T-cell (primary cell): ENCODE measurements around the gene STON2. TPM values are rescaled to one million over a fixed set of nuclear protein-coding genes. Genes with fewer than 3 reads are reported as not detected.

Experiments used
- ATAC-seq, 4 experiments: fragments of 200-7000 bp in 3 of 4; fragments of 150-1000 bp in 1 of 4; cut with Tn5 transposase; replicated peaks in 1 of 4; 1 replicate in 3 of 4; 2 replicates in 1 of 4; pipeline ENCODE4 v1.10.0; 2021; ENCODE audit warnings: moderate library complexity in 3 of 4, mild to moderate bottlenecking in 2 of 4, moderate number of reproducible peaks in 1 of 4
- CTCF ChIA-PET, 2 donors: fragments of 300-600 bp; sonication (Branson Sonifier 250); formaldehyde crosslinking; loops; one replicate each; lab custom pipeline; 2022; ENCODE audit warnings: antibody characterized with exemption in 2 of 2; lab: Charles Lee
- POLR2A ChIA-PET, 2 donors: fragments of 300-600 bp; sonication (Branson Sonifier 250); formaldehyde crosslinking; loops; one replicate each; lab custom pipeline; 2022; ENCODE audit warnings: antibody characterized with exemption in 2 of 2; lab: Charles Lee
- DNase-seq, 35 experiments: peaks; one replicate each; pipeline versions ENCODE4 v3.0.0 to v3.0.0-alpha.2; 2013 to 2023
- H3K27ac ChIP-seq: one replicate; pipeline ENCODE4 v1.5.1; 2013; ENCODE audit warnings: low read length
- H3K27me3 ChIP-seq, 2 experiments: replicated peaks in 1 of 2; 1 replicate in 1 of 2; 2 replicates in 1 of 2; pipeline versions ENCODE4 v1.6.1 to v1.7.0; 2013; ENCODE audit warnings: low read length in 1 of 2, mixed read lengths in 1 of 2; ENCODE audit not compliant: control insufficient read depth in 2 of 2, insufficient read depth in 2 of 2; ENCODE audit errors: extremely low read depth in 1 of 2
- H3K36me3 ChIP-seq, 2 donors: 1 replicate in 1 of 2; 2 replicates in 1 of 2; pipeline versions ENCODE4 v1.6.1 to v1.7.0; 2013; ENCODE audit warnings: low read length in 1 of 2; ENCODE audit not compliant: control insufficient read depth in 2 of 2, insufficient read depth in 1 of 2; ENCODE audit errors: extremely low read depth in 1 of 2
- H3K4me1 ChIP-seq, 2 experiments: 1 replicate in 1 of 2; 2 replicates in 1 of 2; pipeline versions ENCODE4 v1.6.1 to v1.7.0; 2013; ENCODE audit warnings: low read length in 2 of 2, mixed read lengths in 1 of 2; ENCODE audit not compliant: insufficient read depth in 2 of 2, control insufficient read depth in 1 of 2; ENCODE audit errors: extremely low read depth in 1 of 2
- H3K4me3 ChIP-seq, 2 donors: 1 replicate in 1 of 2; 2 replicates in 1 of 2; pipeline versions ENCODE4 v1.5.1 to v1.7.0; 2013; ENCODE audit warnings: mild to moderate bottlenecking in 2 of 2, low read length in 1 of 2, moderate library complexity in 1 of 2; ENCODE audit not compliant: control insufficient read depth in 1 of 2; ENCODE audit errors: extremely low read depth in 1 of 2
- H3K9me3 ChIP-seq: 2 replicates; pipeline ENCODE4 v1.7.0; 2013
- H3K27ac Mint-ChIP-seq, 2 donors: one replicate each; pipeline ENCODE4 v1.8.0; 2020 to 2021; ENCODE audit warnings: mild to moderate bottlenecking in 2 of 2, mixed read lengths in 2 of 2
- H3K27me3 Mint-ChIP-seq, 2 donors: one replicate each; pipeline ENCODE4 v1.8.0; 2021 to 2022; ENCODE audit warnings: mixed read lengths in 2 of 2
- H3K36me3 Mint-ChIP-seq: one replicate; pipeline ENCODE4 v1.8.0; 2021; ENCODE audit warnings: mixed read lengths
- H3K4me1 Mint-ChIP-seq, 3 donors: one replicate each; pipeline ENCODE4 v1.8.0; 2020 to 2022; ENCODE audit warnings: mixed read lengths in 3 of 3, mild to moderate bottlenecking in 1 of 3
- H3K4me3 Mint-ChIP-seq, 3 donors: one replicate each; pipeline ENCODE4 v1.8.0; 2020 to 2022; ENCODE audit warnings: mild to moderate bottlenecking in 3 of 3, mixed read lengths in 3 of 3, moderate library complexity in 3 of 3
- H3K9me3 Mint-ChIP-seq, 3 donors: one replicate each; pipeline ENCODE4 v1.8.0; 2020 to 2022; ENCODE audit warnings: mixed read lengths in 3 of 3
- WGBS: methylation state at CpG from one replicate; pipeline ENCODE4 v1.1.5; 2013; ENCODE audit warnings: missing lambda C conversion rate; ENCODE audit not compliant: insufficient coverage; 5-methylcytosine and 5-hydroxymethylcytosine counted together
- total RNA-seq, 35 experiments: library from RNA in 6 of 35; stranded (reverse) in 6 of 35; fragments of 120-200 nt in 1 of 35; gene quantifications; one replicate each; pipeline versions ENCODE4 v1.2.1 to v1.2.4 and lab custom pipeline; 2013 to 2026

The STON2 gene
- total RNA-seq, 5 donors from 2014 or later (not counting 1 experiment from before 2014, with no cell fraction given): 0.22 to 1.8 (median 0.40) TPM

GRCh38 chr14:81441626-81442134 lies 41.6 kb upstream of the STON2 start:
- WGBS: no CpG with 5 or more reads among the region's 5 CpGs
- peaks cover 6 to 9% (median 8%) of the 10 kb centered on the region in 3 donors for H3K4me1 Mint-ChIP-seq
- CTCF ChIA-PET: no interaction called here
- Histone ChIP-seq H3K27me3 (peaks cover 4 to 17% of the 10 kb centered on the region in 2 experiments), H3K27ac (no peak overlapping the region), H3K4me3 (no peak overlapping the region), H3K4me1 (peaks cover 2% of the 10 kb centered on the region in 2 experiments), H3K36me3 (no peaks in the 10 kb centered on the region), H3K9me3 (no peaks in the 10 kb centered on the region)
- no peak for DNase-seq
- no peak overlapping the region for H3K27ac Mint-ChIP-seq
- H3K4me3 Mint-ChIP-seq: no peak overlapping the region
- POLR2A ChIA-PET: no interaction called here
- no peak for ATAC-seq
- H3K36me3 Mint-ChIP-seq: no peaks in the 10 kb centered on the region
- no peaks in the 10 kb centered on the region for H3K9me3 Mint-ChIP-seq
- H3K27me3 Mint-ChIP-seq: peaks cover 38 to 59% of the 10 kb centered on the region in 2 donors

- Histone ChIP-seq H3K4me1 (peaks cover 9 to 14% of the 10 kb centered on the region in 2 experiments), H3K27ac (no peak overlapping the region), H3K27me3 (peaks cover 4 to 17% of the 10 kb centered on the region in 2 experiments), H3K4me3 (no peak overlapping the region), H3K9me3 (no peaks in the 10 kb centered on the region), H3K36me3 (no peaks in the 10 kb centered on the region)
- CTCF ChIA-PET: interaction anchor here (0.7 to 1.3 kb wide), 2 partner anchors 10 to 36 kb away, joined by 3 to 5 read pairs; no protein-coding TSS in a partner anchor
- H3K27ac Mint-ChIP-seq: no peak overlapping the region
- WGBS: no CpG with 5 or more reads among the region's 3 CpGs
- peaks cover 13 to 16% (median 15%) of the 10 kb centered on the region in 3 donors for H3K4me1 Mint-ChIP-seq
- H3K27me3 Mint-ChIP-seq: peaks cover 44 to 67% of the 10 kb centered on the region in 2 donors
- H3K9me3 Mint-ChIP-seq: no peaks in the 10 kb centered on the region
- POLR2A ChIA-PET: no interaction called here
- H3K4me3 Mint-ChIP-seq: no peak overlapping the region
- ATAC-seq: no peak
- DNase-seq: no peak
- no peaks in the 10 kb centered on the region for H3K36me3 Mint-ChIP-seq
These were observed 39.9 kb upstream of the STON2 start for GRCh38 chr14:81440041-81440440.

- Histone ChIP-seq H3K9me3 (no peaks in the 10 kb centered on the region), H3K4me3 (no peak overlapping the region), H3K27me3 (peaks cover 6 to 31% of the 10 kb centered on the region in 2 experiments), H3K27ac (no peak overlapping the region), H3K4me1 (peaks cover 9 to 14% of the 10 kb centered on the region in 2 experiments), H3K36me3 (no peaks in the 10 kb centered on the region)
- no peaks in the 10 kb centered on the region for H3K36me3 Mint-ChIP-seq
- ChIA-PET CTCF (no interaction called here), POLR2A (no interaction called here)
- no CpG with 5 or more reads among the region's 4 CpGs for WGBS
- DNase-seq (no peak), ATAC-seq (no peak)
- H3K4me3 Mint-ChIP-seq: peak overlapping the region; percentile 66 to 77 (median 72)
- H3K27ac Mint-ChIP-seq: no peak overlapping the region
- peaks cover 62 to 80% of the 10 kb centered on the region in 2 donors for H3K27me3 Mint-ChIP-seq
- peaks cover 15 to 17% (median 17%) of the 10 kb centered on the region in 3 donors for H3K4me1 Mint-ChIP-seq
- no peaks in the 10 kb centered on the region for H3K9me3 Mint-ChIP-seq
These were observed 37.1 kb upstream of the STON2 start for GRCh38 chr14:81437244-81437643.

GRCh38 chr14:81436296-81437138 lies 36.4 kb upstream of the STON2 start:
- Mint-ChIP-seq H3K36me3 (no peaks in the 10 kb centered on the region), H3K27me3 (peaks cover 62 to 80% of the 10 kb centered on the region in 2 donors), H3K27ac (no peak overlapping the region), H3K4me1 (peaks cover 15 to 17% (median 17%) of the 10 kb centered on the region in 3 donors), H3K4me3 (peak overlapping the region; percentile 66 to 91 (median 72)), H3K9me3 (no peaks in the 10 kb centered on the region)
- ATAC-seq (peak; percentile 72 to 86 (median 76)), DNase-seq (peak in 16 of 35 experiments; percentile 1 to 39 (median 8))
- Histone ChIP-seq H3K9me3 (no peaks in the 10 kb centered on the region), H3K4me3 (peak overlapping the region; percentile 40 to 88), H3K27me3 (peaks cover 6 to 32% of the 10 kb centered on the region in 2 experiments), H3K27ac (no peak overlapping the region), H3K36me3 (no peaks in the 10 kb centered on the region), H3K4me1 (peaks cover 9 to 14% of the 10 kb centered on the region in 2 experiments)
- POLR2A ChIA-PET: no interaction called here
- CTCF ChIA-PET: no interaction called here
- 2% methylated on average over 72 of the region's 79 CpGs for WGBS

- H3K27ac ChIP-seq: no peak overlapping the region
- WGBS: 1% methylated on average over 48 of the region's 73 CpGs
- DNase-seq (peak in 15 of 35 experiments; percentile 3 to 32 (median 8)), ATAC-seq (peak; percentile 39 to 60 (median 56))
- Mint-ChIP-seq H3K36me3 (no peaks in the 10 kb centered on the region), H3K27me3 (peaks cover 61 to 74% of the 10 kb centered on the region in 2 donors), H3K4me1 (peaks cover 15 to 17% (median 17%) of the 10 kb centered on the region in 3 donors), H3K27ac (no peak overlapping the region), H3K4me3 (peak overlapping the region; percentile 79 to 91 (median 81)), H3K9me3 (no peaks in the 10 kb centered on the region)
- peaks cover 6 to 36% of the 10 kb centered on the region in 2 experiments for H3K27me3 ChIP-seq
- ChIA-PET CTCF (no interaction called here), POLR2A (no interaction called here)
- peak overlapping the region; percentile 39 to 88 for H3K4me3 ChIP-seq
- no peaks in the 10 kb centered on the region for H3K36me3 ChIP-seq
- H3K9me3 ChIP-seq: no peaks in the 10 kb centered on the region
- peaks cover 9 to 14% of the 10 kb centered on the region in 2 experiments for H3K4me1 ChIP-seq
These were observed 35.5 kb upstream of the STON2 start for GRCh38 chr14:81435391-81436295.

- H3K27me3 ChIP-seq: peaks cover 5 to 36% of the 10 kb centered on the region in 2 experiments
- CTCF ChIA-PET: no interaction called here
- H3K36me3 ChIP-seq: no peaks in the 10 kb centered on the region
- Mint-ChIP-seq H3K4me1 (peaks cover 15 to 17% (median 17%) of the 10 kb centered on the region in 3 donors), H3K27ac (no peak overlapping the region), H3K9me3 (no peaks in the 10 kb centered on the region), H3K36me3 (no peaks in the 10 kb centered on the region), H3K4me3 (peak overlapping the region; percentile 79 to 91 (median 81)), H3K27me3 (peaks cover 60 to 69% of the 10 kb centered on the region in 2 donors)
- no CpG with 5 or more reads among the region's 6 CpGs for WGBS
- no peaks in the 10 kb centered on the region for H3K9me3 ChIP-seq
- ATAC-seq: no peak
- POLR2A ChIA-PET: no interaction called here
- DNase-seq: no peak
- H3K4me3 ChIP-seq: peak overlapping the region in 1 of 2 donors; percentile 71
- H3K4me1 ChIP-seq: peaks cover 9 to 14% of the 10 kb centered on the region in 2 experiments
- no peak overlapping the region for H3K27ac ChIP-seq
These were observed 34.9 kb upstream of the STON2 start for GRCh38 chr14:81435048-81435390.
